Measurements from ENCODE around the gene DMKN. TPM values are rescaled to one million over a fixed set of nuclear protein-coding genes. Genes with fewer than 3 reads are reported as not detected.
"Not testable (repeated sequence)": the region's sequence is repeated elsewhere in the genome, so short reads cannot be mapped to it uniquely, and the experiment has no call there.

The DMKN gene
- total and polyA plus RNA-seq, 7 donors: 5.5 to 39.0 (median 15.8) TPM

DNA sequence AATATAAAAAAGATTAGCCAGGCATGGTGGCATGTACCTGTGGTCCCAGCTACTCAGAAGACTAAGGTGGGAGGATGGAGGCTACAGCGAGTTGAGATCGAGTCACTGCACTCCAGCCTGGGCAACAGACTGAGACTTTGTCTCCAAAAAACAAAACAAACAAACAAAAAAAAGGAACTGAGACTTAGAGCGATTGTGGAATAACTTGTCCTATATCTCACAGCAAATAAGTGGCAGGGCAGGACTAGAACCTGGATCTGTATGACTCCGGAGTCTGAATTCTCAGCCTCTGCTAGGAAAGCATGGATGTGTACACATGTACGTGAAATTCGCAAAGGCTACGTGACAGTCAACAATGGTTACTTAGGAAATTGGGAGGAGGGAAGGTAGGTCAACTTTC lies 43.3 kb downstream of the DMKN start:
- Histone ChIP-seq H3K4me3 (no peak overlapping the region), H3K9me3 (no peaks in the 10 kb centered on the region), H3K27ac (no peak overlapping the region), H3K27me3 (peaks cover 0 to 3% (median 0%) of the 10 kb centered on the region in 3 donors), H3K4me1 (no peaks in the 10 kb centered on the region), H3K36me3 (no peaks in the 10 kb centered on the region)
- DNase-seq: no peak
- 84 to 91% methylated on average over 7 of the region's 7 CpGs for WGBS, 2 donors
- TF ChIP-seq EP300 (IDR thresholded peaks at IDR 0.05) (no peak), CTCF (IDR thresholded peaks at IDR 0.05) (no peak), POLR2A (IDR thresholded peaks at IDR 0.05) (no peak), POLR2AphosphoS5 (IDR thresholded peaks at IDR 0.05) (no peak)
- intact Hi-C loops (cut with DNase I): no loop called here

GRCh38 chr19:35468637-35469036 lies 44.8 kb downstream of the DMKN start:
- Histone ChIP-seq H3K27me3 (peaks cover 0 to 3% (median 0%) of the 10 kb centered on the region in 3 donors), H3K27ac (no peak overlapping the region), H3K36me3 (no peaks in the 10 kb centered on the region), H3K4me1 (no peaks in the 10 kb centered on the region), H3K9me3 (no peaks in the 10 kb centered on the region), H3K4me3 (no peak overlapping the region)
- intact Hi-C loops (cut with DNase I): loop anchor here (10.0 kb wide), 1 partner anchor 114 kb away; the partner anchor contains the start of gene FFAR3
- peak in 2 of 4 experiments; percentile 27 to 38 for TF ChIP-seq CTCF (IDR thresholded peaks at IDR 0.05)
- TF ChIP-seq POLR2A (IDR thresholded peaks at IDR 0.05): no peak
- WGBS, 2 donors: 7 to 30% methylated on average over 2 of the region's 2 CpGs
- DNase-seq: no peak

DNA sequence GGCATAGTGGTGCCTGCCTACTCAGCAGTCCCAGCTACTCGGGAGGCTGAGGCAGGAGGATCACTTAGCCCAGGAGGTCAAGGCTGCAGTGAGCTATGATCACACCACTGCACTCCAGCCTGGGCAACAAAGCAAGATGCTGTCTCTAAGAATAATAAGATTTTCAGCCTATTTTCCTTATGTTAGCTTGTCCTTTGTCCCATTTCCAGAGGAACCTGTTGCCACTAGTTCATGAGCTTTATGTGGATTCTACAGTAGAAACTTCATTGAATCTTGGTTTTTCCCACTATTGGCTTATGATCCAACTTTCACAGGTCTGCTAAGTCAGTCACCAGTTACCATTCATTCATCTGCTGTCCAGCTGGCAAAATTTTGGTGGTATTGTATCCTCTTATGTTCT lies 47.2 kb downstream of the DMKN start:
- intact Hi-C loops (cut with DNase I): loop anchor here (10.0 kb wide), 1 partner anchor 111 kb away; the partner anchor contains the start of gene FFAR3
- no peak overlapping the region for H3K4me3 ChIP-seq
- H3K36me3 ChIP-seq: no peaks in the 10 kb centered on the region
- DNase-seq: no peak
- H3K27ac ChIP-seq: no peak overlapping the region
- no peak for TF ChIP-seq CTCF (IDR thresholded peaks at IDR 0.05)
- TF ChIP-seq EP300 (IDR thresholded peaks at IDR 0.05): no peak
- TF ChIP-seq POLR2A (IDR thresholded peaks at IDR 0.05): no peak
- no peak for TF ChIP-seq POLR2AphosphoS5 (IDR thresholded peaks at IDR 0.05)
- H3K27me3 ChIP-seq: peaks cover 0 to 3% (median 0%) of the 10 kb centered on the region in 3 donors
- WGBS, 2 donors: 92 to 95% methylated on average over 1 of the region's 1 CpG
- H3K9me3 ChIP-seq: no peaks in the 10 kb centered on the region
- no peaks in the 10 kb centered on the region for H3K4me1 ChIP-seq

DNA sequence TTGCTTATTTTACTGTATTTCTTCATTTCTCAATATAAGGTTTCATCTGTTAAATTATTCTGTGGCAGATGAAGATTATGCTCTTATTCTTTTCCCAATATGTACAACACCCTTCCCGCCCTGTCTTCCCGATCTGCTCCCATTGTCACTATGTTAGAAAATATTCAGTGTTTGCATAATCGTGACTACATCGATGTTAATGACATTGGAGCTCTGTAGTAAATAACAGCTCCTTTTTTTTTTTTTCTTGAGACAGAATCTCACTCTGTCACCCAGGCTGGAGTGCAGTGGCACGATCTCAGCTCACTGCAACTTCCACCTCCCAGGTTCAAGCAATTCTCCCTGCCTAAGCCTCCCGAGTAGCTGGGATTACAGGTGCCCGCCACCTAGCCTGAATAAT lies 50.5 kb downstream of the DMKN start:
- peaks cover 0 to 16% (median 7%) of the 10 kb centered on the region in 4 donors for H3K4me1 ChIP-seq
- H3K27ac ChIP-seq, H3K36me3 ChIP-seq, H3K4me3 ChIP-seq, DNase-seq, H3K27me3 ChIP-seq, H3K9me3 ChIP-seq: not testable (repeated sequence)
- 64 to 80% methylated on average over 7 of the region's 7 CpGs for WGBS, 2 donors
- intact Hi-C loops (cut with DNase I): loop anchor here (10.0 kb wide), 1 partner anchor 108 kb away; the partner anchor contains the start of gene FFAR3

DNA sequence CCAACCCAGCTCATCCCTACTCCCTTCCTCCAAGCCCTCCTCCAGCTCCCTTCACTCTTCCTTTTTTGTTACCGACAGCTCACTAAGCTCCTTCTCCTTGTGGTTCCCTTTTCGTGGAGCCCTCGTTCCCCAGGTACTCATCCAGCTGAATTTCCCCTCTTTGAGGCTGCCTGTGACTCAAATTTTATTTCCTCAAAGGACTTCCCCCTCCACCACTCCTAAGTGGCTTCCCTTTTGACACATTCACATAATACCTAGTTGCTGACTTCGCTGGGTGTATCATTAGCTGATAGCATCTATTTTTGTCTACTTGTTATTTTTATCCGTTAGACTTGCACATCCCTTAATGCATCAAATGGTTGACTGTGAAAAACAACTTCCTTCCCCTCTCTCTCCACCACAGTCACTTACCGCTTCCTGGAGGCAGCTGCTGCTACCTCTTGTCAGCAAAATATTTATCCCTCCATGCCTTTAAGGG lies 50.9 kb downstream of the DMKN start:
- no peaks in the 10 kb centered on the region for H3K36me3 ChIP-seq
- H3K4me3 ChIP-seq: no peak overlapping the region
- H3K27ac ChIP-seq: no peak overlapping the region
- 22 to 47% methylated on average over 6 of the region's 6 CpGs for WGBS, 2 donors
- intact Hi-C loops (cut with DNase I): loop anchor here (10.0 kb wide), 1 partner anchor 108 kb away; the partner anchor contains the start of gene FFAR3
- H3K9me3 ChIP-seq: no peaks in the 10 kb centered on the region
- H3K4me1 ChIP-seq: peaks cover 0 to 16% (median 7%) of the 10 kb centered on the region in 4 donors
- TF ChIP-seq CTCF (IDR thresholded peaks at IDR 0.05): no peak
- peak in 1 of 4 donors; percentile 37 for TF ChIP-seq POLR2AphosphoS5 (IDR thresholded peaks at IDR 0.05)
- DNase-seq: no peak
- H3K27me3 ChIP-seq: no peaks in the 10 kb centered on the region

- not testable (repeated sequence) for H3K36me3 ChIP-seq, H3K9me3 ChIP-seq, H3K4me3 ChIP-seq, H3K27ac ChIP-seq, DNase-seq, H3K27me3 ChIP-seq
- intact Hi-C loops (cut with DNase I): loop anchor here (10.0 kb wide), 1 partner anchor 107 kb away; the partner anchor contains the start of gene FFAR3
- H3K4me1 ChIP-seq: peaks cover 0 to 16% (median 7%) of the 10 kb centered on the region in 4 donors
Observed at GRCh38 chr19:35461788-35462187, 51.7 kb downstream of the DMKN start.
